ENCODE measurements around the gene TDRD12.
"Not testable (repeated sequence)": the region's sequence is repeated elsewhere in the genome, so short reads cannot be mapped to it uniquely, and the experiment has no call there.

TDRD12 gene

DNA sequence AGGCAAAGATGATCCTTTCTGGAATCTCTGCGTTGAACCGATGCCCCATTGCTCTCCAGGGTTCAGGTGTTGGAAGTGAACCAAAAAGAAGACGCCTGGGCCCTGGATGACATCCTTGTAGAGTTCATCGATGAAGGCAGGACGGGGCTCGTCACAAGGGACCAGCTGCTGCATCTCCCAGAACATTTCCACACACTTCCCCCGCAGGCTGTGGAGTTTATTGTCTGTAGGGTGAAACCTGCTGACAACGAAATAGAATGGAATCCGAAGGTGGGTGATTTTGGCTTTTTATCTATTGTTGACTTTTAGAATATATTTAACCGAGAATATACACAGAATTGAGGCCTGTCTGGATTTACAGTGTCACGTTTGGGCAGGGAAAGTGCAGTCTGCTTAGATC is 91.6 kb downstream of the TDRD12 start:
- no peak for DNase-seq

DNA sequence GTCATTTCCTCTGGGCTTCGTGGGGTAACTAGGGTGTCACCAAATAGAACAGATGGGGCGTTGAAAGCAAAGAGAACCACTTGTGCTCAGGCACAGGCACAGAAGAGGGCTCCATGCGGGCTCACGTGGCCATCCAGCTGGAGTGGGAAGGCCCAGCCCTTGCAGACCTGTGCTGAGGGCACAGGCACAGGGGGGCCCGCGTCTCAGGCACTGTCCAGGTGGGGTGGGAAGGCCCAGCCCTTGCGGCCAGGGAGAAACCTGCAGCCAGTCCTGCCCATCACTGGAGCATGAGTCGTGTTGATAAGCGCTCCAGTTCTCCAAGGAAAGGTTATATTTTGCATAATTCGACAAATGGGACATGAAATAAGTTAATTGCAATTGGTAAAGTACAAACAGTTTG is 92.5 kb downstream of the TDRD12 start:
- DNase-seq = no peak

GRCh38 chr19:32812571-32812970 is 93.0 kb downstream of the TDRD12 start:
- DNase-seq = no peak

DNA sequence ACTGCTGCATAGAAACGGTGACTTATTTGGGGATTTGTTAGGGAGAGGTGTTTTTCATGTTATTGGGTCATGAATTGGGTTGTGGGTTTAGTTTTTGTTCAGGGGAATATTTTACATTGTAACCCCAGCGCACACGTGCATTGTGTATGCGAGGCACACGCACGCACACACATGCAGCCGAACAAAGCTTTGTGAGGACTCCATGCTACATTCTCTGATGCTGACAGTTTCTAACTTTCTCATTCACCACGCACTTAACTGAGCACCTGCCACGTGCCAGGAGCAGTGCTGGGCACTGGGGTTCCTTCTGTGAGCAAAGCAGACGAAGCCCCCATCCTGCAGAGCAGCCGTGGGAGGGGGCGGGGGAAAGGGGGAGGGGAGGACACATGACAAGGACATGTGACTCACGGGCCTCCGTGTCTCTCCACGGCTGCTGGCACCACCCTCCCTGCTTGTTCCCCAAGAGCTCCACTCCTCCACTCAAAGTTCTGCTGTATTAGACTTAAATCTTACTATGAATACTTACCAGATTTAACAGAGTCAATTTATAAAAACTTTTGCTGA is 94.4 kb downstream of the TDRD12 start:
- no peak for DNase-seq

GRCh38 chr19:32814624-32815023 is 95.1 kb downstream of the TDRD12 start:
- no peak for DNase-seq

GRCh38 chr19:32816555-32817099 is 97.1 kb downstream of the TDRD12 start:
- DNase-seq = no peak

- DNase-seq = no peak
Observed at GRCh38 chr19:32817569-32818476, 98.3 kb downstream of the TDRD12 start.

GRCh38 chr19:32818536-32818935 is 99.0 kb downstream of the TDRD12 start:
- DNase-seq = no peak

DNA sequence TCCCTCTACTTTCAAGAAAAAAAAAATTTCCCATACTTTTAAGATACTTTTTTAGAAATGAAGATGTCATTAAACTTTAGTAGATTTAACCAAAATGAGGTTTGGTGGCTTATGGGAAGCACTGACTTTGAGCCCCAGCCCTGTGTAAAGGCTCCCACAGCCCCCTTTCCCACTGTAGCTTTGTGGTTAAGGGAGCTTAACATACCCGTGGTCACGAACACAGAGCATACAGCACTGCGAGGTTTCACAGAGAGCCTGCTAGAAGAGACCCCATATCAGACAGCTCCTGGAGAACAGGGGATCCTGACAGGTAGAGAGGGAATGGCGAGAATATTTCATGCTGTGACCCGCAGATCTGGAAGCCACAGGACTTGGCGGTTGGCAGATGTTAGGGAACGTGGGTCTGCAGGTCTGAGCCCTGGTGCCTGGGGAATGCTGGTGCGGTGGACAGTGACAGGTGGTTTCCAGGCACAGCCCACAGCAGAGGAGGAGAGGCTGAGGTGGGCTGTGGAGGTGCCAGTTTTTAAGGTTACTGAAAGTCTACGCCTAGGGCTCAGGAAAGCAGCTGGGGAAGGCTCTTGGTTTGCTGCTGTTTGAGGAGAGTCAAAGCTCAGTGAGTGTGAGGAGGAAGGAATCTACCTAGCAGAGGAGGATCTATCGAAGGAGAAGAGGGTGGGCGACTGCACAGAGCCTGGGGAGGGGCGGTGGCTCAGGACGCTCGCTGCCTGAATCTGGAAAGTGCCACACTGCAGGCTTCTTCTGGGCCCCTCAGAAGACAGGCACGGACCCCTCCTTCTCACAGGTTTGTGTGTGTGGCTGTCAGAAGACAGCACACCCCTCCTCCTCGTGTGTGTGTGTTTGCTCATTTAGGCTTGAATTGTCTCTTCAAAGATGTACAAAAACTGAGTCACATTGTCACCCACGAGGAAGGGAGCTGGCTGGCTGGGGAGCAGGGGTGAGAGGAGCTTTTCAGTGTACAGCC is 100.1 kb downstream of the TDRD12 start:
- DNase-seq = no peak

GRCh38 chr19:32822916-32823746 is 103.6 kb downstream of the TDRD12 start:
- no peak for DNase-seq

- no peak for DNase-seq
Observed at GRCh38 chr19:32823747-32824102, 104.2 kb downstream of the TDRD12 start.

GRCh38 chr19:32824191-32824751 is 104.7 kb downstream of the TDRD12 start:
- no peak for DNase-seq

- no peak for DNase-seq
Observed at GRCh38 chr19:32824916-32825608, 105.5 kb downstream of the TDRD12 start.

- no peak for DNase-seq
Observed at GRCh38 chr19:32828139-32828538, 108.6 kb downstream of the TDRD12 start.

GRCh38 chr19:32828643-32829344 is 109.2 kb downstream of the TDRD12 start:
- DNase-seq = no peak

DNA sequence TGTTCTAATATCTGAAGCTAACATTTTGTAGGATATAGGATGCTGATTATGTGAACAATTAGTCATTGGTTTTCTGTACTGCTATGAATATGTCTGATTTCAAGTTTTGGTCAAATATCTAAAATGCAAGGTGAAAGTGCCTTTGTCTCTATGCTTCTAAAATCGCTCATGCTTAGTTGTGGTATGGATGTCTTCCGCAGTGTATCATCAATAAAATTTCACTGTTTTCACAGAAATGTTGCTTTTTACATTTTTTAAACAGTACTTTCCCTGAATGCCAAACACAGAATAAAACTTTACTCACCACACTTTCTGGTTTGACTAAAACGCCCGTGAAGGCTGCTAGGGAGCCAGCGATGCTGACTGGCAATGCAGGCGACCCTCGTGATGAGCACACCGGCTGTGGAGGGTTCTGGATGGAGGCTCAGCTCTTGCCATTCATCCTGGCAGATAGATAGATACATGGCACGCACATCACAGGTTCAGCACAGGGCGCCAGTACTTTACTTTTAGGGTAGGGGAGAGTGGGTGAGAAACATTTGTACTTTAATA is 109.9 kb downstream of the TDRD12 start:
- no peak for DNase-seq

GRCh38 chr19:32830231-32831014 is 110.9 kb downstream of the TDRD12 start:
- no peak for DNase-seq

GRCh38 chr19:32831611-32832010 is 112.0 kb downstream of the TDRD12 start:
- no peak for DNase-seq

GRCh38 chr19:32832094-32832493 is 112.5 kb downstream of the TDRD12 start:
- DNase-seq = not testable (repeated sequence)
